Measurements from ENCODE around the gene PANK2. TPM values are rescaled to one million over a fixed set of nuclear protein-coding genes. Genes with fewer than 3 reads are reported as not detected.

The PANK2 gene
- total RNA-seq, 1 donor from 2014 or later = 55.3 TPM

GRCh38 chr20:3846740-3847428 lies 42.3 kb upstream of the PANK2 start, which contains the start of gene MAVS:
Gene MAVS (plus strand): TSS chr20:3846834. CDS start chr20:3854625, 7,791 bp downstream.
- DNase-seq (ENCODE audit: extremely low spot score, unreplicated experiment) = peak; percentile 87
- peak within 1 kb of the TSS; percentile 93 for H3K4me3 Mint-ChIP-seq
- H3K9me3 Mint-ChIP-seq = no peaks in the 10 kb centered on the region
- peaks cover 6% of the 10 kb centered on the region for H3K36me3 Mint-ChIP-seq
- H3K27ac Mint-ChIP-seq = peak within 1 kb of the TSS; percentile 89
- no peak for TF ChIP-seq CTCF (conservative IDR thresholded peaks at IDR 0.05)
- peaks cover 11% of the 10 kb centered on the region for H3K4me1 Mint-ChIP-seq (ENCODE audit: unreplicated experiment)
- H3K27me3 Mint-ChIP-seq = no peaks in the 10 kb centered on the region

GRCh38 chr20:3847429-3847940 lies 41.7 kb upstream of the PANK2 start:
- H3K27me3 Mint-ChIP-seq = no peaks in the 10 kb centered on the region
- H3K9me3 Mint-ChIP-seq = no peaks in the 10 kb centered on the region
- H3K27ac Mint-ChIP-seq = peak overlapping the region; percentile 89
- peak overlapping the region; percentile 93 for H3K4me3 Mint-ChIP-seq
- DNase-seq (ENCODE audit: extremely low spot score, unreplicated experiment) = no peak
- no peak for TF ChIP-seq CTCF (conservative IDR thresholded peaks at IDR 0.05)
- H3K36me3 Mint-ChIP-seq = peaks cover 6% of the 10 kb centered on the region
- H3K4me1 Mint-ChIP-seq (ENCODE audit: unreplicated experiment) = peaks cover 11% of the 10 kb centered on the region

GRCh38 chr20:3848565-3848964 lies 40.6 kb upstream of the PANK2 start:
- no peak for DNase-seq (ENCODE audit: extremely low spot score, unreplicated experiment)
- peaks cover 6% of the 10 kb centered on the region for H3K36me3 Mint-ChIP-seq
- TF ChIP-seq CTCF (conservative IDR thresholded peaks at IDR 0.05) = no peak
- no peaks in the 10 kb centered on the region for H3K9me3 Mint-ChIP-seq
- peak overlapping the region; percentile 71 for H3K27ac Mint-ChIP-seq
- H3K4me1 Mint-ChIP-seq (ENCODE audit: unreplicated experiment) = peaks cover 11% of the 10 kb centered on the region
- H3K27me3 Mint-ChIP-seq = no peaks in the 10 kb centered on the region
- peak overlapping the region; percentile 93 for H3K4me3 Mint-ChIP-seq

GRCh38 chr20:3854462-3854871 lies 34.7 kb upstream of the PANK2 start:
- no peak for TF ChIP-seq CTCF (conservative IDR thresholded peaks at IDR 0.05)
- Mint-ChIP-seq H3K27me3 (no peaks in the 10 kb centered on the region), H3K9me3 (no peaks in the 10 kb centered on the region), H3K4me1 (ENCODE audit: unreplicated experiment) (peaks cover 4% of the 10 kb centered on the region), H3K27ac (peak overlapping the region; percentile 96), H3K36me3 (peaks cover 17% of the 10 kb centered on the region), H3K4me3 (peak overlapping the region; percentile 61)
- no peak for DNase-seq (ENCODE audit: extremely low spot score, unreplicated experiment)

- Mint-ChIP-seq H3K9me3 (no peaks in the 10 kb centered on the region), H3K4me3 (no peak overlapping the region), H3K36me3 (peaks cover 26% of the 10 kb centered on the region)
These were observed 31.8 kb upstream of the PANK2 start for GRCh38 chr20:3857405-3857804.

More at GRCh38 chr20:3857405-3857804, 31.8 kb upstream of the PANK2 start:
- Mint-ChIP-seq H3K27me3 (no peaks in the 10 kb centered on the region), H3K27ac (no peak overlapping the region), H3K4me1 (ENCODE audit: unreplicated experiment) (peaks cover 4% of the 10 kb centered on the region)
- no peak for DNase-seq (ENCODE audit: extremely low spot score, unreplicated experiment)
- TF ChIP-seq CTCF (conservative IDR thresholded peaks at IDR 0.05) = no peak

Data from type B pancreatic cell (in vitro differentiated cells).